Measurements from ENCODE around the gene FAM187B. TPM values are rescaled to one million over a fixed set of nuclear protein-coding genes. Genes with fewer than 3 reads are reported as not detected.

The FAM187B gene
- total RNA-seq, 1 experiment from 2014 or later, result not detected

GRCh38 chr19:35204799-35205732 is 23.5 kb downstream of the FAM187B start:
- Histone ChIP-seq H3K4me2 (ENCODE audit: low read length) (no peak overlapping the region), H3K27me3 (ENCODE audit: insufficient read depth, low read length) (no peaks in the 10 kb centered on the region), H2AFZ (ENCODE audit: low read depth, low read length, poor library complexity, severe bottlenecking) (no peak overlapping the region), H3K36me3 (ENCODE audit: control insufficient read depth in 1 of 2, insufficient read depth in 2 of 2, low read length in 2 of 2) (no peaks in the 10 kb centered on the region), H4K20me1 (ENCODE audit: insufficient read depth) (no peaks in the 10 kb centered on the region), H3K9me3 (ENCODE audit: control insufficient read depth in 1 of 2, insufficient read depth in 1 of 2, low read depth in 1 of 2, low read length in 2 of 2) (no peaks in the 10 kb centered on the region), H3K79me2 (ENCODE audit: insufficient read depth, low read length) (no peaks in the 10 kb centered on the region), H3K27ac (ENCODE audit: low read depth, low read length) (no peak overlapping the region), H3K9me2 (ENCODE audit: insufficient read depth) (no peaks in the 10 kb centered on the region), H3K4me1 (ENCODE audit: control insufficient read depth in 1 of 2, insufficient read depth in 2 of 2, low read length in 2 of 2) (peaks cover 3 to 15% of the 10 kb centered on the region in 2 experiments; a peak in 2 of 4 replicates), H3K9ac (ENCODE audit: low read length) (no peak overlapping the region), H3K4me3 (replicated peaks in 1 of 2; ENCODE audit: low read depth in 1 of 2, low read length in 2 of 2) (no peak overlapping the region)
- ATAC-seq, result no peak
- DNase-seq (ENCODE audit: low read depth, low spot score), result no peak
- RAD21 ChIA-PET (ENCODE audit: low non-redundant PET in 1 of 2, low total read pairs in 2 of 2, uncharacterized antibody in 2 of 2, unreplicated experiment in 2 of 2), result no interaction called here
- intact Hi-C loops (cut with micrococcal nuclease), result no loop called here
- POLR2A ChIA-PET, result no interaction called here
- TF ChIP-seq CBX3 (IDR thresholded peaks at IDR 0.05; ENCODE audit: low read depth) (no peak), ZBTB33 (IDR thresholded peaks at IDR 0.05; ENCODE audit: extremely low read depth, insufficient replicate concordance, low read length) (no peak), SP1 (IDR thresholded peaks at IDR 0.05; ENCODE audit: low read depth) (no peak), REST (IDR thresholded peaks at IDR 0.05; ENCODE audit: low read depth) (no peak), RAD21 (IDR thresholded peaks at IDR 0.05; ENCODE audit: low read depth) (no peak), EZH2 (IDR thresholded peaks at IDR 0.05) (no peak), TCF7L2 (IDR thresholded peaks at IDR 0.05; ENCODE audit: borderline replicate concordance, extremely low read depth, insufficient read depth, insufficient read length) (no peak), SIN3A (IDR thresholded peaks at IDR 0.05; ENCODE audit: low read depth) (no peak), ZNF274 (IDR thresholded peaks at IDR 0.05; ENCODE audit: low read depth, low read length) (no peak), EZH2phosphoT487 (IDR thresholded peaks at IDR 0.05; ENCODE audit: borderline replicate concordance) (no peak), ELF1 (IDR thresholded peaks at IDR 0.05; ENCODE audit: borderline replicate concordance, low read depth) (no peak), CEBPB (IDR thresholded peaks at IDR 0.05; ENCODE audit: low read depth) (no peak), POLR2A (IDR thresholded peaks at IDR 0.05; ENCODE audit: borderline replicate concordance, extremely low read depth, insufficient read depth, insufficient read length) (no peak), POLR2AphosphoS5 (IDR thresholded peaks at IDR 0.05; ENCODE audit: low read depth, low read length) (no peak), ATF3 (IDR thresholded peaks at IDR 0.05) (no peak), JUND (IDR thresholded peaks at IDR 0.05) (no peak), CTCF (IDR thresholded peaks at IDR 0.05 in 2 of 3, conservative IDR thresholded peaks at IDR 0.05 in 1 of 3; ENCODE audit: borderline replicate concordance in 1 of 3, insufficient read depth in 1 of 3, low read depth in 2 of 3, low read length in 2 of 3) (no peak), ZFX (IDR thresholded peaks at IDR 0.05) (no peak)
- BruUV-seq (replicated peaks), result no TSS peak
- CTCF ChIA-PET, result no interaction called here

All from HCT116 (cell line).